Measurements from ENCODE around the gene ZIC4.

The ZIC4 gene

GRCh38 chr3:147341727-147342126, 64.6 kb downstream of the ZIC4 start:
- DNase-seq = no peak

GRCh38 chr3:147336543-147337278, 69.6 kb downstream of the ZIC4 start:
- DNase-seq = no peak

All from activated naive CD4-positive, alpha-beta T cell (primary cell).